Muscle layer of duodenum (tissue), 2 donors: ENCODE results near the gene SDCBP2.

Experiments used
- H3K27ac ChIP-seq: one replicate; pipeline ENCODE4 v1.7.0; 2013; ENCODE audit warnings: mild to moderate bottlenecking, low read length
- H3K27me3 ChIP-seq: one replicate; pipeline ENCODE4 v1.7.0; 2013; ENCODE audit warnings: low read depth, mild to moderate bottlenecking, control low read depth, low read length
- H3K36me3 ChIP-seq, 2 donors: one replicate each; pipeline ENCODE4 v1.7.0; 2013; ENCODE audit warnings: low read length in 2 of 2, control low read depth in 1 of 2, mild to moderate bottlenecking in 1 of 2; ENCODE audit not compliant: insufficient read depth in 2 of 2, control insufficient read depth in 1 of 2
- H3K4me1 ChIP-seq, 2 donors: one replicate each; pipeline ENCODE4 v1.7.0; 2013; ENCODE audit warnings: low read length in 2 of 2, mild to moderate bottlenecking in 2 of 2, control low read depth in 1 of 2, moderate library complexity in 1 of 2; ENCODE audit not compliant: insufficient read depth in 2 of 2, control insufficient read depth in 1 of 2
- H3K4me3 ChIP-seq, 2 donors: one replicate each; pipeline ENCODE4 v1.7.0; 2013; ENCODE audit warnings: low read length in 2 of 2, low read depth in 1 of 2, mild to moderate bottlenecking in 1 of 2
- H3K9me3 ChIP-seq, 2 donors: one replicate each; pipeline ENCODE4 v1.7.0; 2013; ENCODE audit warnings: low read length in 2 of 2, control low read depth in 1 of 2, mild to moderate bottlenecking in 1 of 2; ENCODE audit not compliant: control insufficient read depth in 1 of 2
- donor health status: healthy.

Gene SDCBP2

DNA sequence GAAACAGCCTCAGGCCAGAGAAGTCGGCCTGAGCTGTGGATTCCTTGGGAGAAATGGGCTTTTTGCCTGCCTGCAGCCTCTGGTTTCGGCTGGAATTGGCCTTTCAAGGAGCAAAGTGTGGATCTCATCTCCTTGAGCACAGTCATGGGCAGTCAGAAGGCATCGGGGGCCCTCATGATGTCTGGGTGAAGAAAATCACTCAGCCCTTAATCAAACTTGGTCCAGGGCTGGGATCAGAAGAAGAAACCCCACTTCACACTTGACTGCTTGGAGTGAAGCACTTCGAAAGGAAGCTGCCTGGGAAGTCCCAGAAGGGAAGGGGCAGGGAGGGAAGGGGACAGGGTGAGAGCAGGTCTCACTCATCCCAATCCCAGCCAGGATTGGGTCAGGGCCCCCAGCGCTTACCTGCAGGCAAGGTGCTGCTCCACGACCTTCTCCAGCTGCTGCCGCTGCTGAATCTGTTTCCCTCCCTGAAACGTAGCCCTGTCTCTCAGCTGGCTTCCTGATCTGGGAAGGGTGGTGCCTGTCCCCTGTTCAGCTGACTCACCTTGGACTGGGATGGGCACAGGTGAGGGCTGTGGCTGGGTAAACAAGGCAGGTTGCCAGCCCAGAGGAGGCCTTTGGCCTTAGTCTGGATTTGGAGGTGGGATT is at the start of gene SDCBP2:
Gene SDCBP2, minus strand, starts transcription at position 460 of the 651 bp plus-strand sequence. CDS start 8,723 bp downstream, outside the sequence.
- Histone ChIP-seq H3K4me3 (peak within 1 kb of the TSS in 1 of 2 donors; percentile 47), H3K9me3 (no peaks in the 10 kb centered on the region), H3K27me3 (no peaks in the 10 kb centered on the region), H3K27ac (peak within 1 kb of the TSS; percentile 98), H3K36me3 (peaks cover 0 to 25% of the 10 kb centered on the region in 2 donors), H3K4me1 (peaks cover 19 to 30% of the 10 kb centered on the region in 2 donors)

DNA sequence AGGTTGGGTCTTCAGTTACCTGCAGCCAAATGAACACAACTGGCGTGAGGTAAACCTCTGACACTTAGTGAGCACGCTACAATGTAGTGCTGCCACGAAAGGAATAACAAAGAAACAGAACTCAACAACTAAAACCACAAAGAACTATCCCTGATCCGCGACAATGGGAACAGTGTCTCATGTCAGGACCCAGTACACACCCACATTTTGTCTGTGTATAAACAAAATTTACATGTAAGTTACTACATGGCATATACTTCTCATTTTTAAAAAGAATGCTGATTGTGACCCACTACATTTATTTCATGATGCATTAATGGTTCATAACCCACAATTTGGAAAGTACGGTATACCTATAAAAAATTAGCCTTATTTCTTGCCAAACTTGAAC is 49.8 kb upstream of the SDCBP2 start:
- Histone ChIP-seq H3K9me3 (no peaks in the 10 kb centered on the region), H3K27ac (no peak overlapping the region), H3K4me3 (no peak overlapping the region), H3K27me3 (no peaks in the 10 kb centered on the region), H3K4me1 (peaks cover 38 to 58% of the 10 kb centered on the region in 2 donors), H3K36me3 (peaks cover 0 to 7% of the 10 kb centered on the region in 2 donors)

DNA sequence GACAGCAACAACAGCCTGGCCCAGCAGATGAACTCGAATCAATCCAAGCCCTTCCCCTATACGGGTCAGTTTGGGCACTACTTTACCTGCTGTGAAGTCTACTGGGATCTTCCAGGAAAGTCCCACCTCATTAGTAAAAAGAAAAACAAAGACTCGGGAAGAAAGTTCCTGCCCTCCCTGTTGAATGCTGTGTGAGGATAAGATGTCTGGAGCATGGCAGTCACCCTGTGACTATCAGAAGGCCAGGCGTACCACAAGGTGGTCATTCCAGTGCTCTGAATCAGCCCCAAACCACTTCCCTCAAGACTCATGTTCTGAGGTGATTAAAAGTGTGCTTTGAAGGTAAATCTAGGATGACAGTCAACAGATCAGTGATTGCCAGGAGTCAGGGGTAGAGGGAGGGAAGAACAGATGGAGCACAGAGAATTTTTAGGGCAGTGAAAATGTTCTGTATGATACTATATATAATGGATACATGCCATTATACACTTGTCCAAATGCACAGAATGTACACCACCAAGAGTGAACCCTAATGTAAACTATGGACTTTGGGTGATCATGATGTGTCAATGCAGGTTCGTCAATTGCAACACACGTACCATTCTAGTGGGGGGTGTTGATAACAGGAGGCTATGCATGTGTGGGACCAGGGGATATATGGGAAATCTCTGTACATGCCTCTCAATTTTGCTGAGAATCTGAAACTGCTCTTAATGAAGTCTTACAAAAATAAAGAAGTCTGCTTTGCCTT is 49.2 kb upstream of the SDCBP2 start:
- Histone ChIP-seq H3K4me3 (no peak overlapping the region), H3K27me3 (no peaks in the 10 kb centered on the region), H3K36me3 (peaks cover 0 to 13% of the 10 kb centered on the region in 2 donors), H3K4me1 (peaks cover 36 to 62% of the 10 kb centered on the region in 2 donors), H3K9me3 (no peaks in the 10 kb centered on the region), H3K27ac (peak overlapping the region; percentile 26)

DNA sequence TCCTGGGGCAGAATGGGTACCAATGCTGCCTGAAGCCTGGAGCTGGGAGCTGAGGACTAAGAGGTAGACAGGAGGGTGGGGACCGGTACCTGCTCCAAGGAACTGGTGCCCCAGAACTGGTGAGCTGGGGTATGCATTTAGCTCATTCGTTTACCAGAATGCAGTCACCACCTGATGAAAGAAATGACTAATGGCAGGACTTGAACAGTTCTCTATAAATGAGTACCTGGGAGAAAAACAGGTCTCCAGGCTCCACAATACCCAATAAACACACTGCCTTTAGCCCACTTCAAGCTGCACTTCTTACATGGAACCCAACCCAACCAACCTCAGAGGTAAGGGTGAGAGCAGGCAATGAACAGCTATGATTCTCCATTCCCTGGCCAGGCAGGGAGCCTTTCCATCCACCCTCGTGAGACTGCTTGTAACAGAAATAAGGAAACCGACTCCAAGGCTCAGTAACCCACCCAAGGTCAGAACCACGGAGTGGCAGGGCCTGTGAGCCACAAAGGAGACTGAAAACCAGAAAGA is 48.5 kb upstream of the SDCBP2 start:
- no peaks in the 10 kb centered on the region for H3K27me3 ChIP-seq
- peaks cover 0 to 16% of the 10 kb centered on the region in 2 donors for H3K36me3 ChIP-seq
- peak overlapping the region; percentile 26 for H3K27ac ChIP-seq
- no peaks in the 10 kb centered on the region for H3K9me3 ChIP-seq
- H3K4me1 ChIP-seq, result peaks cover 28 to 57% of the 10 kb centered on the region in 2 donors
- no peak overlapping the region for H3K4me3 ChIP-seq

DNA sequence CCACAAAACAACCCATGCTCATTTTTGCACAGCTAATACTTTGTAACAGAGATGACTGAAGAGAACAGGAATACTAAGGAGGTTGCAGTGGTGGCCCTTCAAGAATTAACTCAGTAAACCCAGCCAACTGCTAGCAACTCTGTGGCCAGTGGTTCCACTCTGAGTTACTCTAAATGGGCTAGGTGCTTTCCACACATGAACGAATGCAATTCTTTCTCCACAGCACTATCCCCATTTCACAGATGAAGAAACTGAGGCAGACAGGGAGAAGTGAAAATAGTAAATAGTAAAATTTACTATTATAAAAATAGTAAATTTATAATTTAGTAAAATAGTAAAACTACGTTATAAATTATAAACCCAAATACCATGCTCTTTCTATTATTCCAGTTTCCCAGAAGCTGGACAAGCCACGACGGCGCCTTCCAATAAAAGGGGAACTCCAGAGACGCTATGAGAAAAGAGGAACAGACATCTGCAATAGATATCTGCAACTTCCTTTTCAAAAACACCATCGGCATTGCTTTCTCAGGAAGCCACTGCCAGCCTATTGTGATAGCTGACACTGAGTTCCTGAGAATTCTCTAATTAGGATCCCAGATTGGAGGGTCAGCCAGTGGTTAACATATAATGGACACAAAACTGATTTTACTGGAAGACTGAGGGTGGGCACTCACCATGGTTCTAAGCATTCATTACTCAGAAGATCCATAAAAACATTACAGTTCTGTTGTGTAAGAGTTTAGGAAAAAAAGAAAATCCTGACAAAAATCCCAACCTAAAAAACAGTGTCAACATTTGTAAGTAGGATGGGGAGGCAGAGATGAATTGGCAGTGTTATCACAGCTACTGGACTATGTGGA is 47.7 kb upstream of the SDCBP2 start:
- Histone ChIP-seq H3K4me1 (peaks cover 24 to 49% of the 10 kb centered on the region in 2 donors), H3K4me3 (no peak overlapping the region), H3K27ac (peak overlapping the region; percentile 26), H3K27me3 (no peaks in the 10 kb centered on the region), H3K9me3 (no peaks in the 10 kb centered on the region), H3K36me3 (peaks cover 0 to 24% of the 10 kb centered on the region in 2 donors)

DNA sequence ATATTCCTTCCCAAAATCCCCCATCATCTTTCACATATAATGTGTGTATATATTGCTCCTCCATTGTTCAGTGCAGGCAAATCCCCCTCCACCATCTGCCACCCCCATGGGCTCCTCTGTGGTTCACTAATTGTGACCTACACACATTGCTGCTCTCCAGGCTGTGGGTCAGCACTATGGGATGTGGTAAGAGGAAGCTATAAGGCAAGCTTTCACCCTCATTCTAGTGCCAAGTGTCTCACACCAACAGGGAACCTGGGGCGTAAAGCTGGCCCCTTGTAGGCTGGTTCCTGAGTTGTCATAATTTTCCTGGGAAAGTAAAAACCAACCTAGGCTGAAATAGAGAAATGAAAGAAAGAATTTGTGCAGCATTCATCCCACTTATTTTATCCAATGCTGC is 47.1 kb upstream of the SDCBP2 start:
- Histone ChIP-seq H3K4me3 (no peak overlapping the region), H3K27ac (no peak overlapping the region), H3K27me3 (no peaks in the 10 kb centered on the region), H3K9me3 (no peaks in the 10 kb centered on the region), H3K4me1 (peaks cover 29 to 52% of the 10 kb centered on the region in 2 donors), H3K36me3 (peaks cover 0 to 24% of the 10 kb centered on the region in 2 donors)

- H3K27ac ChIP-seq, result no peak overlapping the region
- peaks cover 0 to 24% of the 10 kb centered on the region in 2 donors for H3K36me3 ChIP-seq
- no peaks in the 10 kb centered on the region for H3K9me3 ChIP-seq
- peaks cover 31 to 56% of the 10 kb centered on the region in 2 donors for H3K4me1 ChIP-seq
- H3K27me3 ChIP-seq, result no peaks in the 10 kb centered on the region
- no peak overlapping the region for H3K4me3 ChIP-seq
Observed at GRCh38 chr20:1375515-1375914, 46.6 kb upstream of the SDCBP2 start.

DNA sequence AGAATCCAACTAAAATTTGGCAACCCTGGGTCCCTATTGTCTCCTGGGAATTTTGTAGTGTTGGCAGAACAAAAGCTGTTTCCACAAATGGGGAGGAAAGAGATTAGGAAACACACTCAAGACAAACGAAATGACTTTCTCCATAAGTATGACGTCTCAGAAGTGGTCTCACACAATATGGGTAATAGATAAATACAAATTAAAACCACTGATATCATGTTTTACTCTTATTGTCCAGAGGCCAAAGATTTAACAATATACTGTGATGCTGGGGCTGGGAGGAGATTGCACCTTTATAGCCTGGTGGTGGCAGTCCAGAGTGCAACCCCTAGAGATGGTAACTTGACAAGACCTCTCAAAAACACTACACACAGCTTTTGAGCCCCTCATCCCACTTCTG is 45.3 kb upstream of the SDCBP2 start:
- H3K27ac ChIP-seq, result peak overlapping the region; percentile 1
- no peaks in the 10 kb centered on the region for H3K9me3 ChIP-seq
- peaks cover 0 to 27% of the 10 kb centered on the region in 2 donors for H3K36me3 ChIP-seq
- H3K27me3 ChIP-seq, result no peaks in the 10 kb centered on the region
- H3K4me1 ChIP-seq, result peaks cover 29 to 49% of the 10 kb centered on the region in 2 donors
- H3K4me3 ChIP-seq, result no peak overlapping the region

- Histone ChIP-seq H3K4me1 (peaks cover 30 to 46% of the 10 kb centered on the region in 2 donors), H3K9me3 (no peaks in the 10 kb centered on the region), H3K36me3 (peaks cover 0 to 27% of the 10 kb centered on the region in 2 donors), H3K27me3 (no peaks in the 10 kb centered on the region), H3K4me3 (no peak overlapping the region), H3K27ac (peak overlapping the region; percentile 1)
Observed at GRCh38 chr20:1373614-1374013, 44.7 kb upstream of the SDCBP2 start.

DNA sequence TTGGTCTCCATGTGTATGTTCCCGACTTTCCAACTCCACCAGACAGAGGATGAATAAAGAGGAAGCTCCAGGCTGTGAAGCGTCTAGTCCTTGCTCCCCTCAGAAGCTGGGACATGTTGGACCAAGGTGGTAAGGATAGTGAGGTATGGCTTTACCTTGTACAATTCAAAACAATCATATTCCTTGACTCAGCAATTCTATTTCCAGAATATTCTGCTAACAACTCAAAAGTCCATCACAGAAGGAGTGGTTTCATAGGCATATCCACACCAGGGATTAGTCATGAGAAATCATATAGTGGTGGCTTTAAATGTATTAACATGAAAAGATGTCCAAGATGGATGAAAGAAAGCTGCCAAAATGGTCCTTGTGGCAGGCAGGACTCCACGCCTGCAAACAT is 44.1 kb upstream of the SDCBP2 start:
- H3K27ac ChIP-seq, result no peak overlapping the region
- H3K4me1 ChIP-seq, result peaks cover 31 to 46% of the 10 kb centered on the region in 2 donors

More for the DNA sequence above, 44.1 kb upstream of the SDCBP2 start:
- no peaks in the 10 kb centered on the region for H3K27me3 ChIP-seq
- H3K4me3 ChIP-seq, result no peak overlapping the region
- no peaks in the 10 kb centered on the region for H3K9me3 ChIP-seq
- peaks cover 0 to 27% of the 10 kb centered on the region in 2 donors for H3K36me3 ChIP-seq
